ENCODE data around the gene BCL2L12.
A peak's percentile ranks its signal among the peaks of the same experiment; 100 is the strongest.

BCL2L12 gene

DNA sequence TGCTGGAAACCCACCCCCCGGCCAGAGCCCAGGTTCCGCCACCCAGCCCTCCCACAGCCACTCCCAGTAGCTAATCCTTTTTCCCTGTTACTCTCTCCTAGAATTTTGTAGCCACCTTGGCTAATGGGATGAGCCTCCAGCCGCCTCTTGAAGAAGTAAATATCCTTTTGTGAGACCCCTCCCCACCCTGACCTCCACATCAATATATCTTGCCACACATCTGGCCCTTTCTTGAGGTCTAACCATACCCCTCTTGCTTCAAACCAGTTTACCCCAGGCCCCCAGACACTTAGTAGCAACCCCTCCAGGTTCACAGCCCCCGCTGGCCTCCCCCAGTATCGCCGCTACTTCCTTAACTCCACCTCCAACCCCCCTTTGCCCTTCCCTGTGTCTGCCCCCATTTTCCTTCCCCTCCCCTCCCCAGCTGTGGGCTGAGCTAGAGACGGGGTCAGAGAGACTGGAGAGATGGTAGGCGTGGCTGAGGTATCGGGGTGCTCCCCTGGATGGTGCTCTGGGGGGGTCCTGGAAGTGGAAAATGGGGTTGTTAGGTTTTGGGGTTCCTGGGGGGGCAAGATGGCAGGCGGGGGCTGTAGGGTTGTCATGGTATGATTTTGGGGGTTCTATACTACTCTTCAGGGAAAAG lies 14.2 kb downstream of the BCL2L12 start:
- no peak overlapping the region for H3K4me3 ChIP-seq
- H3K36me3 ChIP-seq (replicated peaks), result peaks cover 39% of the 10 kb centered on the region
- in situ Hi-C loops (cut with MboI; ENCODE audit: low sequenced_read_pairs), result loop anchor here (5.0 to 10.0 kb wide), 2 partner anchors 85 to 183 kb away; partner anchors contain the start of genes PRR12 and RPS11
- H3K27me3 ChIP-seq (ENCODE audit: low read depth), result no peaks in the 10 kb centered on the region
- no peaks in the 10 kb centered on the region for H3K9me3 ChIP-seq
- H3K4me1 ChIP-seq, result peaks cover 23% of the 10 kb centered on the region
- no peak for DNase-seq (ENCODE audit: low spot score in 2 of 2)

DNA sequence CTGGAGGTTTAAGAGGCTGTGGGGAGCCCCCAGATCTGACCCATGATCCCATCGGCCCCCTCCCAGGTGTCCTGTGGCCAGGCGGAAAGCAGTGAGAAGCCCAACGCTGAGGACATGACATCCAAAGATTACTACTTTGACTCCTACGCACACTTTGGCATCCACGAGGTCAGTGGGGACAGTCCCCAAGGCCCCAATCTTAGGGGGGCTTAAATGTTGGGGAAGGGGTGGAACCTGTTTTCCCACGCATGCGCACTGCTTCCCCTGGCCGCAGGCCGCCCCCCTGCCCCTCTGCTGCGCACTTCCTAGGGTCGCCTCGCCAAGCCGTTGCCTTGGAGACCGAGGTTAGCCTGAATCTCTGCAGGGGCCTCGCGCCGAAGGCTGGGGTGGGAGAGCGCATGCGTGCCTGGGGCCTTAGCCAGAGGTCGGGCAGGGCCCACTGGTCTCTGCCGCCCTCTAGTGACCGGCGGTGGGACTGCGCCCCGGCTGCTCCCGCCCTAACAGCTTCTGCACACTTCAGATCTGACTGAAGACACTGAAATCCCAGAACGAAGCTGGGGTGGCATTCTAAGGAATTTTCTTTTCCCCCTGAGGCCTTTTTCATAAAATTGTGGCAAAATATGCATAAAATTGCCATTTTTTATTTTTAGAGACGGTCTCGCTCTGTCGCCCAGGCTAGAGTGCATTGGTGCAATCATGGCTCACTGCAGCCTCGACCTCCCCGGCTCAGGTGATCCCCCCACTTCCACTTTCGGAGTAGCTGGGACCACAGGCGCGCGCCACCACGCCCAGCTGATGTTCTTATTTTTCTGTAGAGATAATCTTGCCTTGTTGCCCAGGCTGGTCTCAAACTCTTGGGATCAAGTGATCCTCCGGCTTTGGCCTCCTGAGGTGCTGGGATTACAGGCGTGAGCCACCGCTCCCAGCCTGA lies 15.0 kb downstream of the BCL2L12 start:
- Histone ChIP-seq H3K27me3 (ENCODE audit: low read depth) (no peaks in the 10 kb centered on the region), H3K9me3 (no peaks in the 10 kb centered on the region), H3K4me1 (peaks cover 23% of the 10 kb centered on the region), H3K36me3 (replicated peaks) (peaks cover 45% of the 10 kb centered on the region), H3K4me3 (no peak overlapping the region)
- in situ Hi-C loops (cut with MboI; ENCODE audit: low sequenced_read_pairs), result loop anchor here (5.0 kb wide), 1 partner anchor 183 kb away; the partner anchor contains the start of gene RPS11
- peak; percentile 82 to 97 for DNase-seq (ENCODE audit: low spot score in 2 of 2)

DNA sequence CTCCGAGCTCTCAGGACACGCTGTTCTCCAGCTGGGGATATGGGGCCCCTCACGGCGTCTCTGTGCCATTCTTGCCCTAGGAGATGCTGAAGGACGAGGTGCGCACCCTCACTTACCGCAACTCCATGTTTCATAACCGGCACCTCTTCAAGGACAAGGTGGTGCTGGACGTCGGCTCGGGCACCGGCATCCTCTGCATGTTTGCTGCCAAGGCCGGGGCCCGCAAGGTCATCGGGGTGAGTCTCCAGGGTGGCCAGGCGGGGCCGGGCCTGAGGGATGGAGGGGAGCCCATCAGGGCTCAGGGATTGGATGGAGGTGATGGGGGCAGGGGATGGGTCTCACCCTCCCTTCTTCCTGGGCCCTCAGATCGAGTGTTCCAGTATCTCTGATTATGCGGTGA lies 16.1 kb downstream of the BCL2L12 start:
- Histone ChIP-seq H3K9me3 (no peaks in the 10 kb centered on the region), H3K4me1 (peaks cover 18% of the 10 kb centered on the region), H3K27me3 (ENCODE audit: low read depth) (no peaks in the 10 kb centered on the region), H3K36me3 (replicated peaks) (peaks cover 53% of the 10 kb centered on the region), H3K4me3 (no peak overlapping the region)
- DNase-seq (ENCODE audit: low spot score in 2 of 2), result no peak
- in situ Hi-C loops (cut with MboI; ENCODE audit: low sequenced_read_pairs), result loop anchor here (5.0 kb wide), 1 partner anchor 185 kb away; the partner anchor contains the start of gene RPS11

DNA sequence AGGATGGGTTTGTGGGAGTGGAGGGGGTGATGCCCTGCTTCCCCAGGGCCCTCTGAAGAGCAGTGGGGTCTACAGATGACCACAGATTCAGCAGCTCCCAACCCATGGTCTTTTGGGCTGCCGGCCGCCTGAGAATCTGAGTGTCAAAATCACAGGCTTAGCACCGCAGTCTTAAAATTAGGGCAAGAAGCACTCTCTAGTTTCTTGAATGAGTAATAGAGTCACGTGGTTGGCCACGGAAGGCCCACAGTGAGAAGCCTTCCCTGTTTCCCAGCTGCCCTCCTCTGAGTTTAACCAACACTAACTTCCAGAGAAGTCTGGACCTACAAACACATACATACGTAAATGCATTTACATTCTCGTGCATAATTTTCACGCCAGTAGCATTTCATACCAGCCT lies 16.5 kb downstream of the BCL2L12 start:
- in situ Hi-C loops (cut with MboI; ENCODE audit: low sequenced_read_pairs), result loop anchor here (5.0 kb wide), 1 partner anchor 185 kb away; the partner anchor contains the start of gene RPS11
- Histone ChIP-seq H3K9me3 (no peaks in the 10 kb centered on the region), H3K36me3 (replicated peaks) (peaks cover 53% of the 10 kb centered on the region), H3K27me3 (ENCODE audit: low read depth) (no peaks in the 10 kb centered on the region), H3K4me3 (no peak overlapping the region), H3K4me1 (peaks cover 18% of the 10 kb centered on the region)
- no peak for DNase-seq (ENCODE audit: low spot score in 2 of 2)

DNA sequence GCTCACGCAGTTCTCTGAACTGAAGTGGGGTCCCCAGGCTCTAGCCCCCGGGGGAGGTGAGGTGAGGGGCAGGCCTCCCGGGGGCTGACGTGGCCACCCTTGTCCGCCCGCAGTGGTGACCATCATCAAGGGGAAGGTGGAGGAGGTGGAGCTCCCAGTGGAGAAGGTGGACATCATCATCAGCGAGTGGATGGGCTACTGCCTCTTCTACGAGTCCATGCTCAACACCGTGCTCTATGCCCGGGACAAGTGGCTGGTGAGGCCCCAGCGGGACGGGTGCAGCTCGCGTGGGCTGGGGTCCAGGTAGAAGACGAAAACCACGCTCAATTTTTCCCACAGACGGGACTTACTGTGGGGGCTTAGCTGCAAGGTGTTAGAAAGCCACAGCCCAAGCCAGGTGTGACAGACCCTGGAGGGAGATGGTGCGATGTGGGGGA lies 18.1 kb downstream of the BCL2L12 start:
- no peaks in the 10 kb centered on the region for H3K27me3 ChIP-seq (ENCODE audit: low read depth)
- no peak overlapping the region for H3K4me3 ChIP-seq
- H3K4me1 ChIP-seq, result peaks cover 16% of the 10 kb centered on the region
- in situ Hi-C loops (cut with MboI; ENCODE audit: low sequenced_read_pairs), result loop anchor here (5.0 kb wide), 1 partner anchor 187 kb away; the partner anchor contains the start of gene RPS11
- H3K9me3 ChIP-seq, result no peaks in the 10 kb centered on the region
- DNase-seq (ENCODE audit: low spot score in 2 of 2), result no peak
- peaks cover 61% of the 10 kb centered on the region for H3K36me3 ChIP-seq (replicated peaks)

GRCh38 chr19:49684251-49684982 lies 18.7 kb downstream of the BCL2L12 start:
- DNase-seq (ENCODE audit: low spot score in 2 of 2), result peak in 1 of 2 experiments; percentile 59
- Histone ChIP-seq H3K36me3 (replicated peaks) (peaks cover 62% of the 10 kb centered on the region), H3K4me3 (no peak overlapping the region), H3K9me3 (no peaks in the 10 kb centered on the region), H3K27me3 (ENCODE audit: low read depth) (no peaks in the 10 kb centered on the region), H3K4me1 (peaks cover 11% of the 10 kb centered on the region)
- in situ Hi-C loops (cut with MboI; ENCODE audit: low sequenced_read_pairs), result loop anchor here (5.0 kb wide), 1 partner anchor 187 kb away; the partner anchor contains the start of gene RPS11

DNA sequence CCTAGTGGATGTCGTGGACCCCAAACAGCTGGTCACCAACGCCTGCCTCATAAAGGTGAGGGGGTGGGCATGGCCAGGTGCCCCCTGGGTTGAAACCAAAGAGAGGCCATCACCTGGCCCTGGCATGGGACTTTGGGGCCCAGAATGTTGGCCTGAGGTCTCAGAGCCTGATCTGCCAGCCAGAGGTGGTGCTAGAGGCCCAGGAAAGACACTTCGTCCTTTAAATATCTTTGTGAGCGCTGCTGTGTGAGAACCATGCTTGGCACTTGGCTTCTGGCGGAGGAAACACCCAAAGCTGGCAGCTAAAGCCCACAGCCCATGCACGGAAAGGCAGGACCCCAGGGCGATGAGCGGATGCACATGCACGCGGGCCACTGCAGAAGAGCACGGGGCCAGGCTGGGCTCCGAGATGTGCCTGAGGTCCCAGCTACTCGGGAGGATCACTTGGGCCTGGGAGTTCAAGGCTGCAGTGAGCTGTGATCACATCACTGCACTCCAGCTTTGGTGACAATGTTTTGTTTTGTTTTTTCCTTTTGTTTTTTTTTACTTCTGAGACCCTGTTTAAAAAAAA lies 19.3 kb downstream of the BCL2L12 start:
- no peak for DNase-seq (ENCODE audit: low spot score in 2 of 2)
- H3K4me1 ChIP-seq, result peaks cover 5% of the 10 kb centered on the region

DNA sequence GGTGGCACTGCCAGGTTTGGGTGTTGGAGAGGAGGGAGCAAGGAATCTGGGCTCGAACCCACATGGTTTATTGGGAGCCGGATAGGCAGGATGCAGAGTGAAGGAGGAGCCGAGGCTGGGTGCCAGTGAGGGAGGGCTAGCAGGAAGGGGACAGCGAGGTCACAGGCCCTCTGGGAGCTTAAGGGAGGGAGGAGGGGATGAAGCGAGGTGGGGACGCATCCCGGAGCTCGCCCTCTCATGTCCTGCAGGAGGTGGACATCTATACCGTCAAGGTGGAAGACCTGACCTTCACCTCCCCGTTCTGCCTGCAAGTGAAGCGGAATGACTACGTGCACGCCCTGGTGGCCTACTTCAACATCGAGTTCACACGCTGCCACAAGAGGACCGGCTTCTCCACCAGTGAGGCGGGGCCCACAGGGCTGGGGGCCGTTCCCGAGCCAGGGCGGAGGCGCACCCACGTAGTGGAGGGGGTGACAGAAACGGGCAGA lies 20.2 kb downstream of the BCL2L12 start:
- H3K36me3 ChIP-seq (replicated peaks), result peaks cover 68% of the 10 kb centered on the region
- in situ Hi-C loops (cut with MboI; ENCODE audit: low sequenced_read_pairs), result no loop called here
- no peak overlapping the region for H3K4me3 ChIP-seq
- H3K27me3 ChIP-seq (ENCODE audit: low read depth), result no peaks in the 10 kb centered on the region
- DNase-seq (ENCODE audit: low spot score in 2 of 2), result no peak
- H3K9me3 ChIP-seq, result no peaks in the 10 kb centered on the region
- H3K4me1 ChIP-seq, result no peaks in the 10 kb centered on the region

More for the DNA sequence above, 19.3 kb downstream of the BCL2L12 start:
- no peaks in the 10 kb centered on the region for H3K27me3 ChIP-seq (ENCODE audit: low read depth)
- peaks cover 65% of the 10 kb centered on the region for H3K36me3 ChIP-seq (replicated peaks)
- no peaks in the 10 kb centered on the region for H3K9me3 ChIP-seq
- in situ Hi-C loops (cut with MboI; ENCODE audit: low sequenced_read_pairs), result loop anchor here (5.0 kb wide), 1 partner anchor 188 kb away; the partner anchor contains the start of gene RPS11
- no peak overlapping the region for H3K4me3 ChIP-seq

- Histone ChIP-seq H3K4me1 (no peaks in the 10 kb centered on the region), H3K9me3 (no peaks in the 10 kb centered on the region), H3K4me3 (no peak overlapping the region), H3K36me3 (replicated peaks) (peaks cover 61% of the 10 kb centered on the region), H3K27me3 (ENCODE audit: low read depth) (no peaks in the 10 kb centered on the region)
- in situ Hi-C loops (cut with MboI; ENCODE audit: low sequenced_read_pairs), result no loop called here
- no peak for DNase-seq (ENCODE audit: low spot score in 2 of 2)
Observed at GRCh38 chr19:49686503-49687088, 20.9 kb downstream of the BCL2L12 start.

- no peaks in the 10 kb centered on the region for H3K27me3 ChIP-seq (ENCODE audit: low read depth)
- in situ Hi-C loops (cut with MboI; ENCODE audit: low sequenced_read_pairs), result no loop called here
- H3K4me3 ChIP-seq, result no peak overlapping the region
- no peaks in the 10 kb centered on the region for H3K9me3 ChIP-seq
- H3K36me3 ChIP-seq (replicated peaks), result peaks cover 56% of the 10 kb centered on the region
- no peak for DNase-seq (ENCODE audit: low spot score in 2 of 2)
- H3K4me1 ChIP-seq, result no peaks in the 10 kb centered on the region
Observed at GRCh38 chr19:49687150-49687549, 21.4 kb downstream of the BCL2L12 start.

DNA sequence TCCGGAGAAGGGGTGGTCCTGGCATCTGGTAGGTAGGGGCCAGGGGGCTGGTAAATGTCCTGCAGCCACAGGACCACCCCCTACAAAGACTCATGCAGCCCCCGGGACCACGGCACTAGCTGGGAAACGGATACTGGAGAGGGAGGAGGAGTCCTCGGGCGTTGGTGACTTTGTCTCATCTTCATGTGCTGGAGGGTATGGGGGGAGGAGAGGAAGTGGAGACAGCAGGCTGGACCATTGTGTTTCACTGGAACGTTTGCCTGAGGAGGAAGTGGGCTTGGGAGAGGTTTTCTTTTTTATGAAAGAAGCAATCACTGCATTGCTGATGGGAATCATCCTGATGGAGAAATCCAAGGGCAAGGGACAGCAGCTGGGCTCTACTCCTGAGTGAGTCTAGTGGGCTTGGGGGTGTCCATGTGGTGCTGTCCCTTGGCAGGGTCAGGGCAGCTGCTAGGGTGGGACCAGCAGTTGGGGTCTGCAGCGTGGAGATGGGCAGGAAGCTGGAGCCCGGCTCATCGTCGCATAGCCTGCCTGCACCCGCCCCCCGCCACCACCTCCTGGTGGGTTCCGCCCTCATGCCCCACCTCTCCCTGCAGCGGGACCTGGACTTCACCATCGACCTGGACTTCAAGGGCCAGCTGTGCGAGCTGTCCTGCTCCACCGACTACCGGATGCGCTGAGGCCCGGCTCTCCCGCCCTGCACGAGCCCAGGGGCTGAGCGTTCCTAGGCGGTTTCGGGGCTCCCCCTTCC lies 22.0 kb downstream of the BCL2L12 start:
- Histone ChIP-seq H3K36me3 (replicated peaks) (peaks cover 50% of the 10 kb centered on the region), H3K9me3 (no peaks in the 10 kb centered on the region), H3K4me1 (no peaks in the 10 kb centered on the region), H3K27me3 (ENCODE audit: low read depth) (no peaks in the 10 kb centered on the region), H3K4me3 (no peak overlapping the region)
- DNase-seq (ENCODE audit: low spot score in 2 of 2), result no peak
- in situ Hi-C loops (cut with MboI; ENCODE audit: low sequenced_read_pairs), result no loop called here

- DNase-seq (ENCODE audit: low spot score in 2 of 2), result no peak
- Histone ChIP-seq H3K27me3 (ENCODE audit: low read depth) (no peaks in the 10 kb centered on the region), H3K4me3 (no peak overlapping the region), H3K9me3 (no peaks in the 10 kb centered on the region), H3K36me3 (replicated peaks) (peaks cover 43% of the 10 kb centered on the region), H3K4me1 (no peaks in the 10 kb centered on the region)
- in situ Hi-C loops (cut with MboI; ENCODE audit: low sequenced_read_pairs), result no loop called here
Observed at GRCh38 chr19:49688531-49689132, 22.9 kb downstream of the BCL2L12 start.

Data from HAP-1 (cell line).